Fibroblast of skin of left biceps (primary cell): ENCODE results near the gene KLF1.

Experiments
- DNase-seq, 2 experiments: peaks; one replicate each; pipeline ENCODE4 v3.0.0-alpha.2; 2013; ENCODE audit warnings: low read depth in 2 of 2

Gene KLF1

DNA sequence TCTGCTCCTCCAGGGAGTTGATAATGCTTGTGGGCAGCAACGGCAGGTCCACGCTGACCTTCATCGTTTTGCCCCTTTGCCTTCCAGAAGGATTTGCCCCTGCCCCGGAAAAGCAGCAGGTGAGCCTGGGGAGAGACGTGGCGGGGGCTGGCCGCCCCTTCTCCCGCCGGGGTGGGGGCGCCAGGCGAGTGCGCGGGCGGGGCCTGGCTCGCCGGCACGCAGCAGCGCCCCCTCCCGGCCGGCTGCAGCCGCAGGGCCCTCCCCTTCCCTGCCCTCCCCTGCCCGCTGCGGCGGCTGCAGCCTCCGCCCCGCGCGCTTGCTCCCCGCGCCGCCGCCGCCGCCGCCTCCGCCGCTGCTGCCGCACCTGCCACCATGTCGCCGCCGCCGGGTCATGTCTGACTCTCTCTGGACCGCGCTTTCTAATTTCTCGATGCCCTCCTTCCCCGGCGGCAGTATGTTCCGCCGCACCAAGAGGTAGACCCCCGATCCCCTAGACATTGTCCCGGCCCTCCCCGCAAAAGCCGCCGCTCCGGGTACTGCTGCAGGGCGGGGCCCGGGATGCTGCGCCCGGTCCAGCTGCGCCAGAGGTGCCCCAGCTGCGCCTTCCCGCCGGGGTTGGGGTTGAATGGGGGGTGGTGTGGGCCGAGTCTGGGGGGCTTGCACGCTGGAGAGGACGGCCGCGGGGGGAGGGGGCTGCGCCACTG is 48.7 kb downstream of the KLF1 start, which contains the start of gene MAST1:
MAST1 (plus strand) TSS at position 334 of the 704 bp plus-strand sequence; CDS start at position 392, 58 bp downstream.
- DNase-seq = no peak

DNA sequence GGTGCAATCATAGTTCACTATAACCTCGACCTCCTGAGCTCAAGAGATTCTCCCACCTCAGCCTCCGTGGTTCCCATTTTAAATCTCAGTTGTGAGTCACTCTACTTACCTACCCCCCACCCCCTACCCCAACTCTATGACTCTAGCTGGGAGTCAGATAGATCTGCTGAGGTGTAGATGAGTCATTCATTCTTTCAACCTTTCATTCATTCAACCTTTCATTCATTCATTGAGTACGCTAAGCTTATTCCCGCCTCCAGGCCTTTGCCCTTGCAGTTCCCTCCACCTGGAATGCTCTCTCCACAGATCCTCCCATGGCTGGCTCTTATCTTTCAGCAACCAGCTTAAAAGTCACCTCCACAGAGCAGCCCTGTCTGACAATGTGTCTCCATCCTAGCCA is 49.8 kb downstream of the KLF1 start:
- no peak for DNase-seq

DNA sequence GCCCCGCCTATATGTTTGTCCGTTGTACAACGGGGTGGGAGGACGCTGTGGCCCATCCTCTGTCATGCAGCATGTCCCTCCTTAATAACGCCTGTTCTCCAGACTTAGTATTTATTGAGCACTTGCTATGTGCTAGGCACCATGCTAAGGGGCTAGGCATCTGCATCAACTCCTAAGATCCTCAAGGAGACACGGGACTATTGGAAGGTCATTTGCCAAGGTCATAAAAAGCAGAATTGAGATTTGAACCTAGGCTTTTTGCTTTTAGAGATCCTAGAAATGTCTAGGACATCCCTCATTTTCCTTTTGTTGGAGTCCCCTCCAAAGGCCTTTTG is 50.5 kb downstream of the KLF1 start:
- DNase-seq = no peak

DNA sequence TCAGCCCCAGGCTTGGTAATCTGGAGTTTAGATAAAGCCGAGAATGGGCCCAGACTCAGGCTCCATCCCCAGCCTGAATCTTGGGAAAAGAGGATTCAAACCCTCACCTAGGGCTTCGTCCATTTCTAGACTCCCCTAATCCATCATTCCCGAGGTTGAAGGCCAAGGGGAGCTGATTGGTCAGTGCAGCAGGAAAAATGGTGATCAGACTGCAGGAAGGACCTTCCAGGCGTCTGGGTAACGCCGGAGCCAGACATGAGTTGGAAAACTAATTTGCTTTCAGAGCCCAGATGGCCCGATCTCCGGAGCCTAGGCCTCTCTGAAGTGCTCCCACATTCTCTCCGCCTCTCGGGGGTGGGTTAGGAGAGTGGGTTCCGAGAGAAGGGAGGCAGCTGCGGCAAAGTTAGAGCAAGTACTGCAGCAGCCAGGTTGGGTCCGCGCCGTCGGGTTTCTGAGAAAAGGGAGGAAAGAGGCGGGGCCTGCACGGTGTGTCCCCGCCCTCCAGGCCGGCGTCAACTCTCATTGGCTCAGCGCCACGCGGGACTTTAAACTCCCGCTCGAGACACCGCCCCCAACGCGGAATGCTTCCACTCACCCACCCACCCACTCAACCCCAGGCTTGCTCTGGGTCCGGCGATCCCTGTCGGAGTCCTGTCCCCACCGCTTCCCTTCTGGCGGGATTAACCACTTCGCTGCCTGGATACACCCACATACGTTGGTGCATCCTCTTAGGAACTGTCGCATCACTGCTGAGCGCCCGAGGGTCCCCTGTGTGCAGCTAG is 51.8 kb downstream of the KLF1 start:
- no peak for DNase-seq

DNA sequence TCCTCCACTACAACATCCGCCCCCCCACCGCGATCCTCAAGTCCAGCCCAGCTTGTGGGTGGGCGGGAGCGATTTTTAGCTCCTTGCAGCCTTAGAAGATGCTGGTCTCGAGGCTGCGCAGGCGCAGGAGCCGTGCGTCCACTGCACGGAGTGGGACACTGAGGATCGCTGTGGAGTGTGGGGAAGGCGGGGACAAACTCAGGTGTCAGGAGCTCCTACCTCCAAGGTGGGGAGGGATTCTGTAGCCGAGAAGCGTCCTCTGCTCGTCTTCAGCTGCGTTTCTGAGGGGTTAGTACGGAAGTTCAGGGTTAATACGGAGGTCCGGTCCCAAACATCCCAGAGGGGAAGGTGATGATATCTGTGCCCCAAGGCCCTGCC is 52.4 kb downstream of the KLF1 start, which contains the start of gene RTBDN:
RTBDN (minus strand) TSS at position 14 of the 378 bp plus-strand sequence. CDS start 4,600 bp downstream, outside the sequence.
- no peak for DNase-seq
